HFF-Myc (cell line): ENCODE data around the gene SKAP2.

Source experiments
- DNase-seq: peaks from one replicate; pipeline ENCODE4 v3.0.0-alpha.2; 2011; ENCODE audit warnings: low read depth; ENCODE audit errors: extremely low read depth
- H3K4me3 ChIP-seq: replicated peaks from 2 replicates; pipeline ENCODE4 v1.5.1; 2011; ENCODE audit warnings: low read depth, mild to moderate bottlenecking, control low read depth, low read length
- CTCF ChIP-seq: IDR thresholded peaks from 2 replicates; pipeline ENCODE4 v1.5.1; 2012; ENCODE audit warnings: mild to moderate bottlenecking, low read depth, low read length, control low read depth; ENCODE audit errors: missing control alignments

The SKAP2 gene

GRCh38 chr7:26779978-26780595 is 84.3 kb downstream of the SKAP2 start:
- H3K4me3 ChIP-seq, result no peak overlapping the region
- TF ChIP-seq CTCF, result no peak
- no peak for DNase-seq

- no peak for DNase-seq
- no peak overlapping the region for H3K4me3 ChIP-seq
- TF ChIP-seq CTCF, result no peak
These were observed 87.0 kb downstream of the SKAP2 start for GRCh38 chr7:26777385-26777784.

GRCh38 chr7:26760501-26760900 is 103.9 kb downstream of the SKAP2 start:
- no peak for TF ChIP-seq CTCF
- no peak overlapping the region for H3K4me3 ChIP-seq
- DNase-seq, result no peak

- DNase-seq, result no peak
- no peak for TF ChIP-seq CTCF
- no peak overlapping the region for H3K4me3 ChIP-seq
These were observed 105.3 kb downstream of the SKAP2 start for GRCh38 chr7:26759108-26759507.

GRCh38 chr7:26743205-26743604 is 121.2 kb downstream of the SKAP2 start:
- H3K4me3 ChIP-seq, result no peak overlapping the region
- TF ChIP-seq CTCF, result no peak
- no peak for DNase-seq

- no peak for DNase-seq
- no peak for TF ChIP-seq CTCF
- H3K4me3 ChIP-seq, result no peak overlapping the region
These were observed 128.3 kb downstream of the SKAP2 start for GRCh38 chr7:26735976-26736600.
